ENCODE results near the gene PLA2G4B.

- no peak for TF ChIP-seq CTCF (IDR thresholded peaks at IDR 0.05)
- TF ChIP-seq POLR2A (IDR thresholded peaks at IDR 0.05) = no peak
These were observed 21.6 kb downstream of the PLA2G4B start for GRCh38 chr15:41860049-41860828.
